Smooth muscle cell (in vitro differentiated cells): Measurements from ENCODE around the gene SLF2. TPM values are rescaled to one million over a fixed set of nuclear protein-coding genes. Genes with fewer than 3 reads are reported as not detected.
"Not testable (repeated sequence)": the region's sequence is repeated elsewhere in the genome, so short reads cannot be mapped to it uniquely, and the experiment has no call there.

Experiments used
- DNase-seq: peaks from one replicate; lab custom pipeline; 2025; ENCODE audit not compliant: unreplicated experiment; lab: John Stamatoyannopoulos, UW
- H2AFZ ChIP-seq: fragments of 200-600 bp; sonication (generic); 2 replicates; pipeline ENCODE4 v1.6.0; 2016; ENCODE audit warnings: antibody characterized with exemption, low read depth, mild to moderate bottlenecking
- H3F3A ChIP-seq: fragments of 200-600 bp; sonication (generic); 2 replicates; pipeline ENCODE4 v1.6.0; 2017; ENCODE audit warnings: antibody characterized with exemption, low read depth
- H3K27ac ChIP-seq: fragments of 200-600 bp; sonication (generic); 2 replicates; pipeline ENCODE4 v1.5.1; 2016; ENCODE audit warnings: low read depth, mild to moderate bottlenecking
- H3K27me3 ChIP-seq: fragments of 200-600 bp; sonication (generic); 2 replicates; pipeline ENCODE4 v1.6.1; 2016; ENCODE audit warnings: low read depth, mild to moderate bottlenecking
- H3K36me3 ChIP-seq: fragments of 200-600 bp; sonication (generic); 2 replicates; pipeline ENCODE4 v1.5.1; 2016; ENCODE audit warnings: low read depth
- H3K4me1 ChIP-seq: fragments of 200-600 bp; sonication (generic); 2 replicates; pipeline ENCODE4 v1.5.1; 2016; ENCODE audit warnings: low read depth
- H3K4me2 ChIP-seq: fragments of 200-600 bp; sonication (generic); 2 replicates; pipeline ENCODE4 v1.6.0; 2016; ENCODE audit warnings: mild to moderate bottlenecking
- H3K4me3 ChIP-seq: fragments of 200-600 bp; sonication (generic); 2 replicates; pipeline ENCODE4 v1.5.1; 2016; ENCODE audit warnings: mild to moderate bottlenecking
- H3K79me2 ChIP-seq: fragments of 200-600 bp; sonication (generic); 2 replicates; pipeline ENCODE4 v1.6.0; 2016; ENCODE audit warnings: low read depth, mild to moderate bottlenecking
- H3K9ac ChIP-seq: fragments of 200-600 bp; sonication (generic); 2 replicates; pipeline ENCODE4 v1.6.0; 2016; ENCODE audit warnings: low read depth
- H3K9me3 ChIP-seq: fragments of 200-600 bp; sonication (generic); replicated peaks from 2 replicates; pipeline ENCODE4 v1.5.1; 2016; ENCODE audit warnings: low read depth
- H4K20me1 ChIP-seq: fragments of 200-600 bp; sonication (generic); 2 replicates; pipeline ENCODE4 v1.6.0; 2016; ENCODE audit warnings: low read depth
- CTCF ChIP-seq: fragments of 200-600 bp; sonication (generic); IDR thresholded peaks from 2 replicates; pipeline ENCODE4 v1.5.1; 2017; ENCODE audit warnings: borderline replicate concordance, mild to moderate bottlenecking, antibody characterized with exemption; ENCODE audit not compliant: insufficient read depth, poor library complexity, severe bottlenecking
- WGBS: methylation state at CpG from one replicate; pipeline ENCODE4 v1.1.7; 2016; ENCODE audit warnings: low lambda C conversion rate; 5-methylcytosine and 5-hydroxymethylcytosine counted together
- polyA plus RNA-seq: library from polyadenylated mRNA; unstranded; fragments of >200 nt; fragmentation: Nextera tagmentation; extraction: Ambion mirVana; gene quantifications from 2 replicates; pipeline ENCODE4 v1.2.1, GENCODE V29; 2016
- total RNA-seq: library from RNA; depleted of rRNA; stranded (reverse); fragments of >200 nt; gene quantifications from 2 replicates; pipeline ENCODE4 v1.2.3, GENCODE V29; 2014

SLF2 gene
- total and polyA plus RNA-seq, 2 experiments from 2014 or later, result 8.1 to 24.9 TPM

DNA sequence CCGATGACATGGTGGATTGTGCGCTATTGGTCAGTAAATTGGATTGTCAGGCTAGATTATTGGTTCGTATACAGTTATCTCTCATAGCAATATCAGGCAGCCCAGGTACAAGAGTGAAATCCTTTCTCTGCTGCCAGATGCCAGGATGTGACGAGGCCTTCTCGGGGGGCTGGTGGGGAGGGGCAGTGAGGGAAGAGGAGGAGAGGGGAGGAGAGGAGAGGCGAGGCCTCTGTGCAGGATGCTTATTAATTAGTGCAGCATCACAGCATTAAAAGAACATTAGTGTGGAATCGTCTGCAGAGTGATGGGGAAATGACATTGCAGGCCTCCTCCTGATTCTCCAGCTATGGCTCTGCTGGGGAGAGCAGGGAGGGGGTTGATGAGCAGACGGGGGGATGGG lies 30.5 kb upstream of the SLF2 start:
- Histone ChIP-seq H3K4me2 (no peak overlapping the region), H3F3A (no peaks in the 10 kb centered on the region), H3K27ac (no peak overlapping the region), H4K20me1 (no peaks in the 10 kb centered on the region), H3K4me3 (no peak overlapping the region), H3K36me3 (no peaks in the 10 kb centered on the region), H3K9ac (no peak overlapping the region), H3K9me3 (no peaks in the 10 kb centered on the region), H2AFZ (no peak overlapping the region), H3K27me3 (no peaks in the 10 kb centered on the region), H3K79me2 (no peaks in the 10 kb centered on the region), H3K4me1 (peaks cover 6% of the 10 kb centered on the region)
- 89% methylated on average over 8 of the region's 8 CpGs for WGBS
- no peak for DNase-seq
- no peak for TF ChIP-seq CTCF

- H3K27ac ChIP-seq, result no peak overlapping the region
- H3K9ac ChIP-seq, result no peak overlapping the region
- no peaks in the 10 kb centered on the region for H4K20me1 ChIP-seq
- no peak overlapping the region for H3K4me3 ChIP-seq
- H3K79me2 ChIP-seq, result no peaks in the 10 kb centered on the region
- no peaks in the 10 kb centered on the region for H3K36me3 ChIP-seq
- no peaks in the 10 kb centered on the region for H3F3A ChIP-seq
- 87% methylated on average over 23 of the region's 23 CpGs for WGBS
- DNase-seq, result no peak
- TF ChIP-seq CTCF, result no peak
- no peak overlapping the region for H3K4me2 ChIP-seq
- H3K4me1 ChIP-seq, result peaks cover 6% of the 10 kb centered on the region
- H2AFZ ChIP-seq, result no peak overlapping the region
- H3K27me3 ChIP-seq, result no peaks in the 10 kb centered on the region
- no peaks in the 10 kb centered on the region for H3K9me3 ChIP-seq
Observed at GRCh38 chr10:100882671-100883311, 30.0 kb upstream of the SLF2 start.

GRCh38 chr10:100883312-100883821 lies 29.4 kb upstream of the SLF2 start:
- Histone ChIP-seq H3K27ac (no peak overlapping the region), H3K4me1 (peaks cover 6% of the 10 kb centered on the region), H3K79me2 (no peaks in the 10 kb centered on the region), H2AFZ (no peak overlapping the region), H3K9ac (no peak overlapping the region), H3K9me3 (no peaks in the 10 kb centered on the region), H3F3A (no peaks in the 10 kb centered on the region), H4K20me1 (no peaks in the 10 kb centered on the region), H3K27me3 (no peaks in the 10 kb centered on the region), H3K4me2 (no peak overlapping the region), H3K4me3 (no peak overlapping the region), H3K36me3 (no peaks in the 10 kb centered on the region)
- DNase-seq, result no peak
- 76% methylated on average over 14 of the region's 14 CpGs for WGBS
- TF ChIP-seq CTCF, result no peak

- not testable (repeated sequence) for H3K9me3 ChIP-seq, H3K4me3 ChIP-seq, H3K79me2 ChIP-seq, H2AFZ ChIP-seq, H4K20me1 ChIP-seq, H3K27ac ChIP-seq, H3K36me3 ChIP-seq, H3K9ac ChIP-seq, DNase-seq, H3K27me3 ChIP-seq, H3F3A ChIP-seq, H3K4me2 ChIP-seq
- WGBS, result over 99% methylated on average over 13 of the region's 13 CpGs
- H3K4me1 ChIP-seq, result peaks cover 13% of the 10 kb centered on the region
Observed at GRCh38 chr10:100885611-100886010, 27.2 kb upstream of the SLF2 start.
